HG02973 (cell line): Measurements from ENCODE around the gene AJAP1.
"Not testable (repeated sequence)": the region's sequence is repeated elsewhere in the genome, so short reads cannot be mapped to it uniquely, and the experiment has no call there.

Experiments used
- ATAC-seq: cut with Tn5 transposase; IDR thresholded peaks from one replicate; pipeline ENCODE4 v1.9.1; 2021; ENCODE audit warnings: moderate library complexity; ENCODE audit not compliant: unreplicated experiment

Gene AJAP1

DNA sequence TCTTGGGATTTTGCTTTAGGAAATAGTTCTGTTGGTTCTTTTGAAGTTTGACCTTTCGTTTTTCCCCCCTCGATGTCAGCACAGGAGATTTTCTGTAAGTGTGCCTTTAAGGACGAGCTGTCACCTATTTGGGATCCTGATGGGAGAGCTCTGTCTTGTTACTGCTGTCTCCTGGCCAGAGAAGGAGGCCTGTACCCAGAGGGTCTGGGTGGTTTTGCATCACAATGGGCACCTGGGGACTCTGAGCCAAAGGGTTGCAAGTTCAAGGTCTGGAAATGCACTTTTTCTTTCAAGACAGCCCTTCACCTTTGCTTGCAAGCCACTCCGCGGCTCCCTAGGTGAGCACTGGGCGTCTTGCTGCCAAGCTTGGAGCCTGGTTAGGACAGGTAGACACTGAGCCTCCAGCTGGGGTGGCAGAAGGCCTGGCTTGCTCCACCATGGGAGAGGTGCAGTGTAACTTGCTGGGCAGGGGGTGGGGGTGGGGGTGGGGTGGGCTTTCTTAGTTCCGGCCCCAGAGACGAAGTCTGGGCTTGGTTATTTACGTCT, 2.9 kb downstream of the AJAP1 start:
- no peak for ATAC-seq

DNA sequence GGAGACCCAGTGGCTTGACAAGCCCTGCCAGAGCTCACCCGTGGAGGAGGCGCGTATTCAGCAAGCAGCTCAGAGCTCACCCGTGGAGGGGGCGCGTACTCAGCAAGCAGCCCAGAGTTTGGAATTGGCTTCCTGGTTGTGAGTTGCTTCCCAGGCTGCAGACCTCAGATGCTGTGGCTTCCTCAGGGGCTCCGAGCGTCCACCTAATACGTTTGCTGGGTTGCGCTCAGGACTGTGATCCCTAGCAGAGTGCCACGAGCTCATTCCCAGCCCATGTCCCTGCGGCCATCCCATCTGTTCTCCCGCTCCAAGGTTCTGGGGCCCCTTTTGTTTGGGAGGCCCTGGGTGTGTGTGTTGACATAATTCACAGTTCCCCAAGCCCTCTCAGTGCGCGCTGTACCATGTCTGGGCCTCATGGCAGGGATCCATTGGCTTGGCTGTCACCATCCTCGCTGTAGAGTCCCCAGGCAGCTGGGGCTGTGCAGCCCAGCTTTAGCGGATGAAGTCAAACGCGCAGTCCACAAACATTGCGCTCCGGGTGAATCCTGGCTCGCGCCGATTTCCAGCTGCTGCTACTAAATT, 3.6 kb downstream of the AJAP1 start:
- ATAC-seq, result no peak

- no peak for ATAC-seq
Measured at GRCh38 chr1:4658643-4659628, 4.5 kb downstream of the AJAP1 start.

DNA sequence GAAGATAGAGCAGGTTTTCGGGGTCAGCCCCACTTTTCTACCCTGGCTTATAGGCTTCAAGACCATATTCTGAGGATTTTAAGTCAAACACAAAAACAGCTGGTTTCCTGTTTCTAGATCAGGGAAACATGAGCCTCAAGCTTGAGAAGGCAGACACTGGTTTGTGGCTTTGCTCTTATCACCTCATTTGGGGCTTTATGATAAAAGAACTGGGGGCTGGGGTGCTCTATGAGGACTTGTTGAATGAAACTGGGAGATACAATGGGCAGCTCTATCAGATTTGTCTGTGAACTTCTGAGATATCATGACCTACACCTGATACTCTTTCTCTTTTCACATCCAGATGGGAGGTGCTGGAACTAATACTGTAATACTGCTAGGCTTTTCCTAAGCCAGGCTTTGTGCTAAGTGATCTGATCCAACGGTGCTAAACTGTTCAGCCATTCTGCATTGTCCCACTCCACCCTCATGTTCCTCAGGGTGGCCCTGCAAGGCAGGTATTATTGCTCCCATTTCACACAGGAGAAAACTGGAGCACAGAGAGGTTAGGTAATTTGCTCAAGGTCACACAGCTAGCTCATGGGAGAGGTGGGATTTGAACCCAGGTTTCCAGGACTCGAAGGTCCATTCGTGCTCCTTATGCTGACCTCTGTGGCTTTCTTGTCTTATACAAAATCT, 6.6 kb downstream of the AJAP1 start:
- ATAC-seq, result no peak

DNA sequence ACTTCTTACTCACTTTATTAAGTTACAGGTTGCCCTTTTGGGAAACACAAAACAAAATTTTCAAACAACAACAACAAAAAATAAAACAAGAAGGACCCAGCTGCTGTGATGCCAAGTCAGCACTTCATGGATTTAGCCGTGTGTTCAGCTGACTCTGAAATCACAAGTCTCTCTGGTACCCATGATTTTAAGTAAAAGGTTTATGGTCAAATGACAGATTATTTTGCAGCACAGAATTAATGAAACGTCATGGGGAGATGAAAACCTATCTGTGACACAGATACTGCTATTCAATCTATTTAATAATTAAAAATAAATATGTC, 7.1 kb downstream of the AJAP1 start:
- ATAC-seq, result no peak

GRCh38 chr1:4662168-4662567, 7.8 kb downstream of the AJAP1 start:
- ATAC-seq, result no peak

- no peak for ATAC-seq
Measured at GRCh38 chr1:4662723-4663122, 8.3 kb downstream of the AJAP1 start.

DNA sequence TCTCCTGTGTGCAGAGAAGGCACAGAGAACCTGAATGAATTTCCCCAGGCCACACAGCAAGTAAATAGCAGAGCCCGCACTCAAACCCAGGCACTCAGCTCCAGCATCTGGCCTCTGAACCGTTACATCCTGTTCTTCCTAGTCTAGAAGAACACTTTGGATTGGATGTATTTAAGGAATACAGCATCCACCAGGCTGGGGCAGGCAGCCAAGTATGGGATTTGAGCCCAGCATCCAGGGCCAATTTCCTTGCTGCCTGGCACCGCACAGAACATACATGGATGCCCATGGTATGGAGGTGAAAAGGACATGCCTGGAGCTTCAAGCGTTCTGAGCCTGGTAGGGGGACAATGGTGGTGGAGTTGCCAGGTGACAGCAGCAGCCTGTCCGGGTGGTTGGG, 9.7 kb downstream of the AJAP1 start:
- no peak for ATAC-seq

GRCh38 chr1:4664606-4665005, 10.2 kb downstream of the AJAP1 start:
- ATAC-seq, result no peak

DNA sequence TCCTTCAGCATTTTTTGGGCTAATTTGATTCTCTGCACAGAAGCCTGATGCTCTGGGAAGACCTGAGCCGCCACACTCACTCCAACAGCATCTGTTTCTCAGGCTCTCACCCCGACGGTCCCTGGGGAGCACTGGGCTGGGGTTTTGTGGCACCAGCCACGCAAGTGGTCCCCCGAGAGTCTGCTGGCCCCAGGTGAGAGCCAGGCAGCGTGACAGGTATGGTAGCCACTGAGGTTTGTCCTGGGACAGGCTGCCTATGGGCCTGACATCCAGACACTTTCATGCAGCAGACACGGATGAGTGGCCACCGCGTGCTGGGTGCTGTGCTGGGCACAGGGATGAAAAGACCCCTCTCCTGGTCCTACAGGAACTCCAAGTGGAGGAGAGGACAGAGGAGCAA, 11.0 kb downstream of the AJAP1 start:
- ATAC-seq, result no peak

DNA sequence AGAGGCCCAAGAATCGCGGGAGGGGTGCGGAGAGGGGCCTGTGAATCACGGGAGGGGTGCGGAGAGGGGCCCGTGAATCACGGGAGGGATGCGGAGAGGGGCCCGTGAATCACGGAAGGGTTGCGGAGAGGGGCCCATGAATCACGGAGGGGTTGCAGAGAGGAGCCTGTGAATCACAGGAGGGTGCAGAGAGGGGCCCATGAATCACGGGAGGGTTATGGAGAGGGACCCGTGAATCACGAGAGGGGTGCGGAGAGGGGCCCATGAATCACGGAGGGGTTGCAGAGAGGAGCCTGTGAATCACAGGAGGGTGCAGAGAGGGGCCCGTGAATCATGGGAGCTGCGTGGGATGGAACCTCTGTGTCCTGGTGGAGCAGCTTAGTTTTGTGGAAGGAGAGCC, 12.3 kb downstream of the AJAP1 start:
- ATAC-seq, result not testable (repeated sequence)

GRCh38 chr1:4668743-4669700, 14.6 kb downstream of the AJAP1 start:
- no peak for ATAC-seq

DNA sequence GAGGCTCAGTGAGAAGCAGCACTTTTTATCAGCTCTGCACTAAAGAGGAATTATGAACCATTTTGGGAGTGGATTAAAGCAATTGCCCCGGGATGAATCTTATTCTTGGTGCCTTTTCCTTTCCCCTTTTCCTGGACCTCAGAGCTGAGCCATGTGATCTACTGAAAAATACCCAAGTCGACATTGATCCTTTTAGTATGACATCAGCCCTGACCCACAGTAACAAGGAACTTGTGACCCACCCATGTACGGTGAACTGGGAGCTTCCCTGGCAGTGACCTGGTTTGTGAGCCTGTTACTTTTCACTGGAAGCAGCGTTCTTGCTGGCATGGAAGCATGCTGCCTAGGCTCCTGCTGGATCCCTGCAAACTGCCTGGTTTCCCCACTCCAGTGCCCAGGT, 15.9 kb downstream of the AJAP1 start:
- ATAC-seq, result no peak

- no peak for ATAC-seq
Measured at GRCh38 chr1:4671828-4672227, 17.4 kb downstream of the AJAP1 start.

GRCh38 chr1:4673494-4673893, 19.1 kb downstream of the AJAP1 start:
- ATAC-seq, result no peak

DNA sequence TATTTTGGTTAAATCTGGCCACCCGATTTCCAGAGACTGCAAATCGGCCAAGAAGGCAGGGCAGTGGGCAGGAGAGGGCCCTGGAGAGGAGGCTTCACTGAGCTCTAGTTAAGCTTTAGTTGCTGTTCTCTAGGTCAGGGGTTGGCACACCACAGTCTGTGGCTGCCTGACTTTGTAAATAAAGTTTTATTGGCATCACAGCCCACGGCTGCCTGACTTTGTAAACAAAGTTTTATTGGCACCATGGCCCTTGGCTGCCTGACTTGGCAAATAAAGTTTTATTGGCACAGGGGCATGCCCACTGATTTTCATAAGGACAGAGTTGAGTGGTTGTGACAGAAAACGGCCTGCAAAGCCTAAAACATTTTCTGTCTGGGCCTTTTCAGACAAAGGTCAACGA, 19.7 kb downstream of the AJAP1 start:
- ATAC-seq, result no peak

- ATAC-seq, result no peak
Measured at GRCh38 chr1:4674676-4675075, 20.3 kb downstream of the AJAP1 start.

DNA sequence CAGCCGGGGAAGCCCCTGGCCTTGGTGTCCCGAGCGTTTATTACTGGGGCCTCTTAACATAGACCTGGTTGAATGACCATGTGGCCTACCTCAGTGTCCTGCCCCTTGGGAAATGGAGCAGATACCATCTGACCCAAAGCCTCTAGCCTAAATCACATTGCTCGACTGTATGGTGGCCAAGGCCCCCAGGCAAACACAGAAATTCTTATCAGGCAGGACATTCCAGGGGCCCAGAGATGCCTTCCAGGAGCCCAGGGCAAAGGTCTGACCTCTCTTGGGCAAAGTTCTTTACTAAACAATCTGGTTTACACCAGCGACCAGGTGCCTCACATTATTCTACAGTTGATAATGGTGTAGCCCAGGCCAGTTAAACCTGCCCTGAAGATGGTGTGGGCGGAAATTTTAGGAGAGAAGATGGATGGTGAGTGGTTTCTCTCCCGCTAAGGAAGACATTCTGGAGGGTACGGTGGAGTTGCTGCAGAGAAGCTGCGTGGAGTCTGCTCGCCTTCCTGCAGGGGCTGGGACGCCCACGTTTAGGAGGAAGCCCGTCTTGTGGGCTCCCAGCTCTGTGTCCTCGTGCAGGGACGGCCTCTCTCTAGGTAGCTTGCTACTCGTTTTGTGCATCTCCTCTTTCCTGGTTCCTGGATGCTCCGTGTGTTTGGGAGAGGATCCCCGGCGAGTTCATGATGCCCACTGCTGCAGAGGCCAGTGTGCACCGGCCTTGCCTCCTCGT, 21.2 kb downstream of the AJAP1 start:
- no peak for ATAC-seq

- ATAC-seq, result no peak
Measured at GRCh38 chr1:4676253-4676652, 21.8 kb downstream of the AJAP1 start.

- no peak for ATAC-seq
Measured at GRCh38 chr1:4677608-4678007, 23.2 kb downstream of the AJAP1 start.
